Gastroesophageal sphincter (tissue), 4 donors: Measurements from ENCODE around the gene LHX2. TPM values are rescaled to one million over a fixed set of nuclear protein-coding genes. Genes with fewer than 3 reads are reported as not detected.

Experiments
- ATAC-seq: fragments of 150-250 bp; one replicate; pipeline ENCODE4 v1.9.1; 2016; ENCODE audit warnings: mild to moderate bottlenecking, moderate library complexity
- H3K27ac ChIP-seq, 4 donors: fragments of 200-600 bp; sonication (generic) in 3 of 4; 1 replicate in 3 of 4; 2 replicates in 1 of 4; pipeline ENCODE4 v1.5.1; 2016 to 2019
- H3K27me3 ChIP-seq: fragments of 200-600 bp; sonication (generic); one replicate; pipeline ENCODE4 v1.5.1; 2019
- H3K36me3 ChIP-seq, 2 donors: fragments of 200-600 bp; sonication (generic); one replicate each; pipeline ENCODE4 v1.5.1; 2019; ENCODE audit warnings: control low read depth in 1 of 2
- H3K4me1 ChIP-seq, 3 donors: fragments of 200-600 bp; sonication (generic); 1 replicate in 2 of 3; 2 replicates in 1 of 3; pipeline ENCODE4 v1.5.1; 2016 to 2019; ENCODE audit warnings: control low read depth in 2 of 3
- H3K4me3 ChIP-seq, 2 donors: fragments of 200-600 bp; sonication (generic); one replicate each; pipeline ENCODE4 v1.5.1; 2019; ENCODE audit warnings: mild to moderate bottlenecking in 1 of 2, moderate library complexity in 1 of 2
- H3K9me3 ChIP-seq, 3 donors: fragments of 200-600 bp; sonication (generic); one replicate each; pipeline ENCODE4 v1.5.1; 2017 to 2019; ENCODE audit warnings: control low read depth in 2 of 3
- EP300 ChIP-seq: sonication (generic); formaldehyde crosslinking; IDR thresholded peaks from one replicate; pipeline ENCODE4 v1.6.1; 2017; ENCODE audit warnings: antibody characterized with exemption, mild to moderate bottlenecking
- POLR2A ChIP-seq, 2 donors: fragments of 450-650 bp; IDR thresholded peaks; one replicate each; pipeline ENCODE4 v1.6.1; 2017; ENCODE audit warnings: antibody characterized with exemption in 2 of 2, mild to moderate bottlenecking in 2 of 2, moderate library complexity in 1 of 2
- POLR2AphosphoS5 ChIP-seq: sonication (generic); formaldehyde crosslinking; IDR thresholded peaks from one replicate; pipeline ENCODE4 v1.6.1; 2017; ENCODE audit warnings: antibody characterized with exemption
- WGBS, 2 donors: methylation state at CpG; one replicate each; pipeline ENCODE4 v1.1.5; 2018; ENCODE audit warnings: low coverage in 1 of 2; 5-methylcytosine and 5-hydroxymethylcytosine counted together
- total RNA-seq, 4 donors: library from RNA; depleted of rRNA; stranded (reverse); fragments of >200 nt; gene quantifications; one replicate each; pipeline ENCODE4 v1.1.0, GENCODE V29; 2016
- TF ChIP-seq, protein P1 (sequence below), 4 experiments: fragments of 200-600 bp in 2 of 4; fragments of 450-650 bp in 2 of 4; sonication (generic) in 1 of 4; IDR thresholded peaks; one replicate each; pipeline ENCODE4 v1.5.1; 2017 to 2019; ENCODE audit warnings: antibody characterized with exemption in 4 of 4, mild to moderate bottlenecking in 2 of 4, moderate library complexity in 2 of 4

LHX2 gene
- total RNA-seq, 4 donors from 2014 or later, result not detected

- ATAC-seq, result peak; percentile 29
- Histone ChIP-seq H3K9me3 (no peaks in the 10 kb centered on the region), H3K27ac (no peak overlapping the region), H3K36me3 (no peaks in the 10 kb centered on the region), H3K4me3 (peak overlapping the region in 1 of 2 donors; percentile 42), H3K4me1 (peaks cover 0 to 48% (median 16%) of the 10 kb centered on the region in 3 donors), H3K27me3 (peaks cover 98% of the 10 kb centered on the region)
- no CpG with 5 or more reads among the region's 64 CpGs for WGBS, 2 donors
- TF ChIP-seq EP300 (no peak), POLR2AphosphoS5 (no peak), POLR2A (IDR thresholded peaks at IDR 0.05) (no peak)
- TF ChIP-seq, protein P1, sequence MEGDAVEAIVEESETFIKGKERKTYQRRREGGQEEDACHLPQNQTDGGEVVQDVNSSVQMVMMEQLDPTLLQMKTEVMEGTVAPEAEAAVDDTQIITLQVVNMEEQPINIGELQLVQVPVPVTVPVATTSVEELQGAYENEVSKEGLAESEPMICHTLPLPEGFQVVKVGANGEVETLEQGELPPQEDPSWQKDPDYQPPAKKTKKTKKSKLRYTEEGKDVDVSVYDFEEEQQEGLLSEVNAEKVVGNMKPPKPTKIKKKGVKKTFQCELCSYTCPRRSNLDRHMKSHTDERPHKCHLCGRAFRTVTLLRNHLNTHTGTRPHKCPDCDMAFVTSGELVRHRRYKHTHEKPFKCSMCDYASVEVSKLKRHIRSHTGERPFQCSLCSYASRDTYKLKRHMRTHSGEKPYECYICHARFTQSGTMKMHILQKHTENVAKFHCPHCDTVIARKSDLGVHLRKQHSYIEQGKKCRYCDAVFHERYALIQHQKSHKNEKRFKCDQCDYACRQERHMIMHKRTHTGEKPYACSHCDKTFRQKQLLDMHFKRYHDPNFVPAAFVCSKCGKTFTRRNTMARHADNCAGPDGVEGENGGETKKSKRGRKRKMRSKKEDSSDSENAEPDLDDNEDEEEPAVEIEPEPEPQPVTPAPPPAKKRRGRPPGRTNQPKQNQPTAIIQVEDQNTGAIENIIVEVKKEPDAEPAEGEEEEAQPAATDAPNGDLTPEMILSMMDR (IDR thresholded peaks at IDR 0.05), result no peak
These were observed 11.9 kb upstream of the LHX2 start for GRCh38 chr9:123999661-124000060.

- WGBS, 2 donors, result 0 to 10% methylated on average over 1 to 2 of the region's 35 CpGs
- no peak for ATAC-seq
- Histone ChIP-seq H3K4me1 (peaks cover 0 to 48% (median 16%) of the 10 kb centered on the region in 3 donors), H3K4me3 (peak overlapping the region in 1 of 2 donors; percentile 42), H3K9me3 (no peaks in the 10 kb centered on the region), H3K36me3 (no peaks in the 10 kb centered on the region), H3K27ac (no peak overlapping the region), H3K27me3 (peaks cover 98% of the 10 kb centered on the region)
- TF ChIP-seq POLR2AphosphoS5 (no peak), POLR2A (IDR thresholded peaks at IDR 0.05) (no peak), EP300 (no peak)
- TF ChIP-seq, protein P1 (IDR thresholded peaks at IDR 0.05), result no peak
These were observed 11.3 kb upstream of the LHX2 start for GRCh38 chr9:124000161-124000783.

DNA sequence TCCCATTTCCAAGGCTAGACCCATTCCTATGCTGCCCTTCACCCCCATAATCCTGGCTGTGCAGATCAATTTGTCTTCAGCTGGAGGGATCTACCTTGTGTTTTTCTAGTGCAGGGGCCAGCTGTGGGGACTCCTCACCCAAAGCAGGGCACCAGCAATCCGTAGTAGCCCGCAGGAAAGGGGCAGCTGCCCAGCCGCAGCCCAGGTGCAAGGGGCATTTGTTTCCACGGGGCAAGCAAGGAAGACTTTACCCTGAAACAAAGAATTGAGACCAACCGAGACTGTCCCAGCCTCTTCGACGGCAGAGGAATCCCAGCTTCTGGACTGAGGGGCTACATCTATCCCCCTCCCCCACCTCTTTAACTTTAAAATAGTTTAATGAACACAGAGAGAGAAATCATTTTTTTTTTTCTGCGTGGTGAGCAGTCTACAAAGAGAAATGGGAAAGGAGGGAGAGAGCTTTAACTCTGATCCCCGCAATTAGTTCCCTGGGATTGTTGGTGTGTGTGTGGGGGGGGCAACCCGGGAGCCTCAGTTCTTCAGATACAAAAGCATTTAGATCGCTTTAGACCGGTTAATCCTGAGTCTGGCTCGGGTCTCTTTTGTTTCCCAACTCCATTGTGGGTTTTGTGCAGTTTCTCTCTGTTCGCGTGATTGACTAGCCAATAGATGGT is 10.6 kb upstream of the LHX2 start:
- Histone ChIP-seq H3K4me1 (peaks cover 0 to 48% (median 16%) of the 10 kb centered on the region in 3 donors), H3K36me3 (no peaks in the 10 kb centered on the region), H3K27me3 (peaks cover 98% of the 10 kb centered on the region), H3K9me3 (no peaks in the 10 kb centered on the region), H3K4me3 (no peak overlapping the region), H3K27ac (no peak overlapping the region)
- TF ChIP-seq EP300 (no peak), POLR2AphosphoS5 (no peak), POLR2A (IDR thresholded peaks at IDR 0.05) (no peak)
- TF ChIP-seq, protein P1 (IDR thresholded peaks at IDR 0.05), result no peak
- ATAC-seq, result no peak
- 4 to 5% methylated on average over 8 to 11 of the region's 15 CpGs for WGBS, 2 donors

- no peak for ATAC-seq
- H3K4me3 ChIP-seq, result no peak overlapping the region
- no peaks in the 10 kb centered on the region for H3K9me3 ChIP-seq
- peaks cover 98% of the 10 kb centered on the region for H3K27me3 ChIP-seq
- no peak overlapping the region for H3K27ac ChIP-seq
- 2% methylated on average over 6 of the region's 6 CpGs; no CpG with 5 or more reads in 1 of the 2 donors for WGBS, 2 donors
- TF ChIP-seq POLR2AphosphoS5, result no peak
- H3K4me1 ChIP-seq, result peaks cover 0 to 45% (median 16%) of the 10 kb centered on the region in 3 donors
- H3K36me3 ChIP-seq, result no peaks in the 10 kb centered on the region
These were observed 10.1 kb upstream of the LHX2 start for GRCh38 chr9:124001458-124001799.

- H3K27ac ChIP-seq, result no peak overlapping the region
- H3K9me3 ChIP-seq, result no peaks in the 10 kb centered on the region
- peaks cover 98% of the 10 kb centered on the region for H3K27me3 ChIP-seq
- ATAC-seq, result no peak
- no peaks in the 10 kb centered on the region for H3K36me3 ChIP-seq
- H3K4me3 ChIP-seq, result no peak overlapping the region
- TF ChIP-seq POLR2AphosphoS5 (no peak), EP300 (no peak), POLR2A (IDR thresholded peaks at IDR 0.05) (no peak)
- TF ChIP-seq, protein P1 (IDR thresholded peaks at IDR 0.05), result no peak
- peaks cover 0 to 40% (median 16%) of the 10 kb centered on the region in 3 donors for H3K4me1 ChIP-seq
- WGBS, 2 donors, result 6 to 17% methylated on average over 2 of the region's 5 CpGs
These were observed 9.6 kb upstream of the LHX2 start for GRCh38 chr9:124001866-124002525.
